HEK293T (cell line): ENCODE data around the gene CRYGS.

Experiments
- ARNT ChIP-seq: fragments of 450-650 bp; IDR thresholded peaks from 2 replicates; pipeline ENCODE4 v1.6.1; 2017; ENCODE audit warnings: mild to moderate bottlenecking
- CTBP1 ChIP-seq: fragments of 450-650 bp; IDR thresholded peaks from 2 replicates; pipeline ENCODE4 v1.6.1; 2016; ENCODE audit warnings: borderline replicate concordance
- ELF4 ChIP-seq: fragments of 450-650 bp; IDR thresholded peaks from 2 replicates; pipeline ENCODE4 v1.6.1; 2017; ENCODE audit warnings: antibody characterized with exemption
- FOXA1 ChIP-seq: fragments of 450-650 bp; IDR thresholded peaks from 2 replicates; pipeline ENCODE4 v1.6.1; 2016; ENCODE audit warnings: mild to moderate bottlenecking
- FOXK2 ChIP-seq: fragments of 450-650 bp; IDR thresholded peaks from 2 replicates; pipeline ENCODE4 v1.6.1; 2016; ENCODE audit warnings: mild to moderate bottlenecking
- FOXM1 ChIP-seq: fragments of 450-650 bp; IDR thresholded peaks from 2 replicates; pipeline ENCODE4 v1.6.1; 2017; ENCODE audit warnings: mild to moderate bottlenecking, borderline replicate concordance
- HDGF ChIP-seq: fragments of 450-650 bp; IDR thresholded peaks from 2 replicates; pipeline ENCODE4 v1.6.1; 2017; ENCODE audit warnings: antibody characterized with exemption, borderline replicate concordance
- NFRKB ChIP-seq: fragments of 450-650 bp; IDR thresholded peaks from 2 replicates; pipeline ENCODE4 v1.6.1; 2016; ENCODE audit warnings: mild to moderate bottlenecking, moderate library complexity
- SP1 ChIP-seq: fragments of 450-650 bp; IDR thresholded peaks from 2 replicates; pipeline ENCODE4 v1.6.1; 2017
- SUZ12 ChIP-seq: fragments of 450-650 bp; IDR thresholded peaks from 2 replicates; pipeline ENCODE4 v1.6.1; 2016; ENCODE audit warnings: mild to moderate bottlenecking
- TARDBP ChIP-seq: fragments of 450-650 bp; IDR thresholded peaks from 2 replicates; pipeline ENCODE4 v1.6.1; 2016
- ZNF384 ChIP-seq: fragments of 450-650 bp; IDR thresholded peaks from 2 replicates; pipeline ENCODE4 v1.6.1; 2016
- TF ChIP-seq, protein P1 (sequence below): fragments of 450-650 bp; IDR thresholded peaks from 2 replicates; pipeline ENCODE4 v1.6.1; 2016

DNA sequence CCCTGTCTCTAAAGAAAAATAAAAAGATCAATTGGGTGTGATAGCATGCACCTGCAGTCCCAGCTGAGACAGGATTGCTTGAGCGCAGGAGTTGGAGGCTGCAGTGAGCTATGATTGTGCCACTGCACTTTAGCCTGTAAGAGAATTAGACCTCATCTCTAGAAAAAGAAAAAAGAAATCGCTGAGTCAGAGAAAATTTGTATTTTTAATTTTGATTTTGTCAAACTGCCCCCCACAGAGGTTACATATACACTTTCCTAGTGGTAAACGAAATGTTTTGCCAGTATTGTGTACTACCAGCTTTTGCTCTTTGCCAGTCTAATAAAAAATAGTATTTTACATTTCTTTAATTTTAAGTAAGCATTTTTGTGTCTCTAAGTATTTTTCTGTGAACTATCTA is 5.3 kb upstream of the CRYGS start:
- TF ChIP-seq ZNF384: no peak
- no peak for TF ChIP-seq FOXK2
- TF ChIP-seq TARDBP: no peak
- TF ChIP-seq SP1: no peak
- no peak for TF ChIP-seq ARNT
- TF ChIP-seq NFRKB: no peak
- TF ChIP-seq HDGF: no peak
- no peak for TF ChIP-seq FOXA1
- TF ChIP-seq CTBP1: no peak
- TF ChIP-seq, protein P1, sequence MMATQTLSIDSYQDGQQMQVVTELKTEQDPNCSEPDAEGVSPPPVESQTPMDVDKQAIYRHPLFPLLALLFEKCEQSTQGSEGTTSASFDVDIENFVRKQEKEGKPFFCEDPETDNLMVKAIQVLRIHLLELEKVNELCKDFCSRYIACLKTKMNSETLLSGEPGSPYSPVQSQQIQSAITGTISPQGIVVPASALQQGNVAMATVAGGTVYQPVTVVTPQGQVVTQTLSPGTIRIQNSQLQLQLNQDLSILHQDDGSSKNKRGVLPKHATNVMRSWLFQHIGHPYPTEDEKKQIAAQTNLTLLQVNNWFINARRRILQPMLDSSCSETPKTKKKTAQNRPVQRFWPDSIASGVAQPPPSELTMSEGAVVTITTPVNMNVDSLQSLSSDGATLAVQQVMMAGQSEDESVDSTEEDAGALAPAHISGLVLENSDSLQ: no peak
- no peak for TF ChIP-seq FOXM1
- TF ChIP-seq ELF4: no peak
- no peak for TF ChIP-seq SUZ12
